GM23338 (cell line): ENCODE measurements around the gene NLRP1.

Experiments
- CREB1 ChIP-seq: fragments of 250-450 bp; sonication (Bioruptor Pico); IDR thresholded peaks from 2 replicates; pipeline ENCODE4 v1.5.0; 2020; ENCODE audit warnings: low read depth, mild to moderate bottlenecking, moderate library complexity
- CTCF ChIP-seq, 2 experiments: fragments of 200-600 bp in 1 of 2; sonication (generic) in 1 of 2; conservative IDR thresholded peaks; 2 replicates each; pipeline versions ENCODE4 v1.5.1 to v1.6.1; 2016 to 2017; ENCODE audit warnings: antibody characterized with exemption in 2 of 2, low read depth in 2 of 2, mild to moderate bottlenecking in 2 of 2, moderate library complexity in 1 of 2
- EZH2 ChIP-seq: fragments of 200-600 bp; sonication (generic); IDR thresholded peaks from one replicate; pipeline ENCODE4 v1.8.0; 2017; ENCODE audit warnings: antibody characterized with exemption, mild to moderate bottlenecking, low read depth; ENCODE audit not compliant: unreplicated experiment
- POLR2AphosphoS5 ChIP-seq: IDR thresholded peaks from 2 replicates; pipeline ENCODE4 v1.6.1; 2016; ENCODE audit warnings: antibody characterized with exemption, low read depth
- ZNF331 ChIP-seq: fragments of 250-450 bp; sonication (Bioruptor Pico); IDR thresholded peaks from 2 replicates; pipeline ENCODE4 v1.5.0; 2020; ENCODE audit warnings: low read depth, mild to moderate bottlenecking, moderate library complexity
- TF ChIP-seq, protein P1 (sequence below): IDR thresholded peaks from one replicate; pipeline ENCODE4 v1.6.1; 2018; ENCODE audit warnings: antibody characterized with exemption; ENCODE audit not compliant: unreplicated experiment

- TF ChIP-seq, protein P1, sequence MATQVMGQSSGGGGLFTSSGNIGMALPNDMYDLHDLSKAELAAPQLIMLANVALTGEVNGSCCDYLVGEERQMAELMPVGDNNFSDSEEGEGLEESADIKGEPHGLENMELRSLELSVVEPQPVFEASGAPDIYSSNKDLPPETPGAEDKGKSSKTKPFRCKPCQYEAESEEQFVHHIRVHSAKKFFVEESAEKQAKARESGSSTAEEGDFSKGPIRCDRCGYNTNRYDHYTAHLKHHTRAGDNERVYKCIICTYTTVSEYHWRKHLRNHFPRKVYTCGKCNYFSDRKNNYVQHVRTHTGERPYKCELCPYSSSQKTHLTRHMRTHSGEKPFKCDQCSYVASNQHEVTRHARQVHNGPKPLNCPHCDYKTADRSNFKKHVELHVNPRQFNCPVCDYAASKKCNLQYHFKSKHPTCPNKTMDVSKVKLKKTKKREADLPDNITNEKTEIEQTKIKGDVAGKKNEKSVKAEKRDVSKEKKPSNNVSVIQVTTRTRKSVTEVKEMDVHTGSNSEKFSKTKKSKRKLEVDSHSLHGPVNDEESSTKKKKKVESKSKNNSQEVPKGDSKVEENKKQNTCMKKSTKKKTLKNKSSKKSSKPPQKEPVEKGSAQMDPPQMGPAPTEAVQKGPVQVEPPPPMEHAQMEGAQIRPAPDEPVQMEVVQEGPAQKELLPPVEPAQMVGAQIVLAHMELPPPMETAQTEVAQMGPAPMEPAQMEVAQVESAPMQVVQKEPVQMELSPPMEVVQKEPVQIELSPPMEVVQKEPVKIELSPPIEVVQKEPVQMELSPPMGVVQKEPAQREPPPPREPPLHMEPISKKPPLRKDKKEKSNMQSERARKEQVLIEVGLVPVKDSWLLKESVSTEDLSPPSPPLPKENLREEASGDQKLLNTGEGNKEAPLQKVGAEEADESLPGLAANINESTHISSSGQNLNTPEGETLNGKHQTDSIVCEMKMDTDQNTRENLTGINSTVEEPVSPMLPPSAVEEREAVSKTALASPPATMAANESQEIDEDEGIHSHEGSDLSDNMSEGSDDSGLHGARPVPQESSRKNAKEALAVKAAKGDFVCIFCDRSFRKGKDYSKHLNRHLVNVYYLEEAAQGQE: no peak
- no peak for TF ChIP-seq CTCF (conservative IDR thresholded peaks at IDR 0.05; ENCODE audit: low read depth in 2 of 2)
- no peak for TF ChIP-seq EZH2
- no peak for TF ChIP-seq POLR2AphosphoS5
- TF ChIP-seq CREB1 (CRISPR knock-in tag): no peak
- TF ChIP-seq ZNF331 (CRISPR knock-in tag): no peak
These were observed 69.3 kb downstream of the NLRP1 start for GRCh38 chr17:5514976-5515375.
